Hematopoietic multipotent progenitor cell treated with erythropoietin and hydrocortisone succinate and interleukin-3 and kit ligand, for 8 days (in vitro differentiated cells): Measurements from ENCODE around the gene IL3RA.
A peak's percentile ranks its signal among the peaks of the same experiment; 100 is the strongest.

Source experiments
- DNase-seq: peaks from one replicate; pipeline ENCODE4 v3.0.0-alpha.2; 2015

IL3RA gene

GRCh38 chrX:1385253-1386223 lies 49.0 kb downstream of the IL3RA start:
- no peak for DNase-seq

GRCh38 chrX:1386338-1387127 lies 49.9 kb downstream of the IL3RA start:
- DNase-seq, result no peak

- DNase-seq, result no peak
Measured at GRCh38 chrX:1387141-1387776, 50.7 kb downstream of the IL3RA start.

GRCh38 chrX:1388651-1389050 lies 52.1 kb downstream of the IL3RA start:
- DNase-seq, result no peak

- DNase-seq, result no peak
Measured at GRCh38 chrX:1389181-1389992, 52.8 kb downstream of the IL3RA start.

GRCh38 chrX:1389993-1390285 lies 53.4 kb downstream of the IL3RA start:
- no peak for DNase-seq

- DNase-seq, result no peak
Measured at GRCh38 chrX:1390621-1391369, 54.2 kb downstream of the IL3RA start.

GRCh38 chrX:1391370-1391706 lies 54.8 kb downstream of the IL3RA start:
- no peak for DNase-seq

- peak; percentile 96 for DNase-seq
Measured at GRCh38 chrX:1391707-1392375, 55.3 kb downstream of the IL3RA start, which contains the start of gene SLC25A6. Gene SLC25A6, minus strand, starts transcription at chrX:1392113. Its CDS starts 104 bp downstream, at chrX:1392009.

GRCh38 chrX:1392376-1393068 lies 55.9 kb downstream of the IL3RA start:
- peak; percentile 64 for DNase-seq

GRCh38 chrX:1393871-1394615 lies 57.5 kb downstream of the IL3RA start:
- DNase-seq, result no peak

GRCh38 chrX:1394731-1395501 lies 58.3 kb downstream of the IL3RA start:
- no peak for DNase-seq

- DNase-seq, result no peak
Measured at GRCh38 chrX:1395646-1396216, 59.1 kb downstream of the IL3RA start.

- no peak for DNase-seq
Measured at GRCh38 chrX:1397001-1397400, 60.4 kb downstream of the IL3RA start.

GRCh38 chrX:1397441-1398270 lies 61.1 kb downstream of the IL3RA start:
- no peak for DNase-seq

GRCh38 chrX:1398431-1399340 lies 62.1 kb downstream of the IL3RA start:
- no peak for DNase-seq

- DNase-seq, result no peak
Measured at GRCh38 chrX:1400049-1400448, 63.5 kb downstream of the IL3RA start.
